ENCODE data around the gene PARP16. TPM values are rescaled to one million over a fixed set of nuclear protein-coding genes. Genes with fewer than 3 reads are reported as not detected.

Gene PARP16
- total RNA-seq, 1 experiment from 2014 or later, result 4.7 TPM

GRCh38 chr15:65307978-65308377, 21.3 kb upstream of the PARP16 start:
- no peak for DNase-seq (ENCODE audit: low spot score)
- no peak for TF ChIP-seq IRF2 (CRISPR knock-in tag; IDR thresholded peaks at IDR 0.05; ENCODE audit: borderline replicate concordance, low read depth)
- TF ChIP-seq E2F1 (CRISPR knock-in tag; IDR thresholded peaks at IDR 0.05), result no peak
- TF ChIP-seq ZNF416 (CRISPR knock-in tag; IDR thresholded peaks at IDR 0.05), result no peak
- TF ChIP-seq MLX (CRISPR knock-in tag; IDR thresholded peaks at IDR 0.05), result no peak
- no peak for TF ChIP-seq ETV6 (CRISPR knock-in tag; IDR thresholded peaks at IDR 0.05)
- TF ChIP-seq E2F5 (CRISPR knock-in tag; IDR thresholded peaks at IDR 0.05), result no peak
- TF ChIP-seq CTCF (IDR thresholded peaks at IDR 0.05), result no peak
- TF ChIP-seq, protein P1, sequence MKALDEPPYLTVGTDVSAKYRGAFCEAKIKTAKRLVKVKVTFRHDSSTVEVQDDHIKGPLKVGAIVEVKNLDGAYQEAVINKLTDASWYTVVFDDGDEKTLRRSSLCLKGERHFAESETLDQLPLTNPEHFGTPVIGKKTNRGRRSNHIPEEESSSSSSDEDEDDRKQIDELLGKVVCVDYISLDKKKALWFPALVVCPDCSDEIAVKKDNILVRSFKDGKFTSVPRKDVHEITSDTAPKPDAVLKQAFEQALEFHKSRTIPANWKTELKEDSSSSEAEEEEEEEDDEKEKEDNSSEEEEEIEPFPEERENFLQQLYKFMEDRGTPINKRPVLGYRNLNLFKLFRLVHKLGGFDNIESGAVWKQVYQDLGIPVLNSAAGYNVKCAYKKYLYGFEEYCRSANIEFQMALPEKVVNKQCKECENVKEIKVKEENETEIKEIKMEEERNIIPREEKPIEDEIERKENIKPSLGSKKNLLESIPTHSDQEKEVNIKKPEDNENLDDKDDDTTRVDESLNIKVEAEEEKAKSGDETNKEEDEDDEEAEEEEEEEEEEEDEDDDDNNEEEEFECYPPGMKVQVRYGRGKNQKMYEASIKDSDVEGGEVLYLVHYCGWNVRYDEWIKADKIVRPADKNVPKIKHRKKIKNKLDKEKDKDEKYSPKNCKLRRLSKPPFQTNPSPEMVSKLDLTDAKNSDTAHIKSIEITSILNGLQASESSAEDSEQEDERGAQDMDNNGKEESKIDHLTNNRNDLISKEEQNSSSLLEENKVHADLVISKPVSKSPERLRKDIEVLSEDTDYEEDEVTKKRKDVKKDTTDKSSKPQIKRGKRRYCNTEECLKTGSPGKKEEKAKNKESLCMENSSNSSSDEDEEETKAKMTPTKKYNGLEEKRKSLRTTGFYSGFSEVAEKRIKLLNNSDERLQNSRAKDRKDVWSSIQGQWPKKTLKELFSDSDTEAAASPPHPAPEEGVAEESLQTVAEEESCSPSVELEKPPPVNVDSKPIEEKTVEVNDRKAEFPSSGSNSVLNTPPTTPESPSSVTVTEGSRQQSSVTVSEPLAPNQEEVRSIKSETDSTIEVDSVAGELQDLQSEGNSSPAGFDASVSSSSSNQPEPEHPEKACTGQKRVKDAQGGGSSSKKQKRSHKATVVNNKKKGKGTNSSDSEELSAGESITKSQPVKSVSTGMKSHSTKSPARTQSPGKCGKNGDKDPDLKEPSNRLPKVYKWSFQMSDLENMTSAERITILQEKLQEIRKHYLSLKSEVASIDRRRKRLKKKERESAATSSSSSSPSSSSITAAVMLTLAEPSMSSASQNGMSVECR (CRISPR knock-in tag; IDR thresholded peaks at IDR 0.05; ENCODE audit: borderline replicate concordance), result no peak
- TF ChIP-seq ZNF396 (CRISPR knock-in tag; IDR thresholded peaks at IDR 0.05; ENCODE audit: borderline replicate concordance), result no peak
- no peak for TF ChIP-seq CBFB (CRISPR knock-in tag; IDR thresholded peaks at IDR 0.05; ENCODE audit: low read depth)
- TF ChIP-seq ATF1 (CRISPR knock-in tag; IDR thresholded peaks at IDR 0.05), result no peak
- TF ChIP-seq, protein P2, sequence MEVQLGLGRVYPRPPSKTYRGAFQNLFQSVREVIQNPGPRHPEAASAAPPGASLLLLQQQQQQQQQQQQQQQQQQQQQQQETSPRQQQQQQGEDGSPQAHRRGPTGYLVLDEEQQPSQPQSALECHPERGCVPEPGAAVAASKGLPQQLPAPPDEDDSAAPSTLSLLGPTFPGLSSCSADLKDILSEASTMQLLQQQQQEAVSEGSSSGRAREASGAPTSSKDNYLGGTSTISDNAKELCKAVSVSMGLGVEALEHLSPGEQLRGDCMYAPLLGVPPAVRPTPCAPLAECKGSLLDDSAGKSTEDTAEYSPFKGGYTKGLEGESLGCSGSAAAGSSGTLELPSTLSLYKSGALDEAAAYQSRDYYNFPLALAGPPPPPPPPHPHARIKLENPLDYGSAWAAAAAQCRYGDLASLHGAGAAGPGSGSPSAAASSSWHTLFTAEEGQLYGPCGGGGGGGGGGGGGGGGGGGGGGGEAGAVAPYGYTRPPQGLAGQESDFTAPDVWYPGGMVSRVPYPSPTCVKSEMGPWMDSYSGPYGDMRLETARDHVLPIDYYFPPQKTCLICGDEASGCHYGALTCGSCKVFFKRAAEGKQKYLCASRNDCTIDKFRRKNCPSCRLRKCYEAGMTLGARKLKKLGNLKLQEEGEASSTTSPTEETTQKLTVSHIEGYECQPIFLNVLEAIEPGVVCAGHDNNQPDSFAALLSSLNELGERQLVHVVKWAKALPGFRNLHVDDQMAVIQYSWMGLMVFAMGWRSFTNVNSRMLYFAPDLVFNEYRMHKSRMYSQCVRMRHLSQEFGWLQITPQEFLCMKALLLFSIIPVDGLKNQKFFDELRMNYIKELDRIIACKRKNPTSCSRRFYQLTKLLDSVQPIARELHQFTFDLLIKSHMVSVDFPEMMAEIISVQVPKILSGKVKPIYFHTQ (CRISPR knock-in tag; IDR thresholded peaks at IDR 0.05), result no peak
- TF ChIP-seq, protein P3, sequence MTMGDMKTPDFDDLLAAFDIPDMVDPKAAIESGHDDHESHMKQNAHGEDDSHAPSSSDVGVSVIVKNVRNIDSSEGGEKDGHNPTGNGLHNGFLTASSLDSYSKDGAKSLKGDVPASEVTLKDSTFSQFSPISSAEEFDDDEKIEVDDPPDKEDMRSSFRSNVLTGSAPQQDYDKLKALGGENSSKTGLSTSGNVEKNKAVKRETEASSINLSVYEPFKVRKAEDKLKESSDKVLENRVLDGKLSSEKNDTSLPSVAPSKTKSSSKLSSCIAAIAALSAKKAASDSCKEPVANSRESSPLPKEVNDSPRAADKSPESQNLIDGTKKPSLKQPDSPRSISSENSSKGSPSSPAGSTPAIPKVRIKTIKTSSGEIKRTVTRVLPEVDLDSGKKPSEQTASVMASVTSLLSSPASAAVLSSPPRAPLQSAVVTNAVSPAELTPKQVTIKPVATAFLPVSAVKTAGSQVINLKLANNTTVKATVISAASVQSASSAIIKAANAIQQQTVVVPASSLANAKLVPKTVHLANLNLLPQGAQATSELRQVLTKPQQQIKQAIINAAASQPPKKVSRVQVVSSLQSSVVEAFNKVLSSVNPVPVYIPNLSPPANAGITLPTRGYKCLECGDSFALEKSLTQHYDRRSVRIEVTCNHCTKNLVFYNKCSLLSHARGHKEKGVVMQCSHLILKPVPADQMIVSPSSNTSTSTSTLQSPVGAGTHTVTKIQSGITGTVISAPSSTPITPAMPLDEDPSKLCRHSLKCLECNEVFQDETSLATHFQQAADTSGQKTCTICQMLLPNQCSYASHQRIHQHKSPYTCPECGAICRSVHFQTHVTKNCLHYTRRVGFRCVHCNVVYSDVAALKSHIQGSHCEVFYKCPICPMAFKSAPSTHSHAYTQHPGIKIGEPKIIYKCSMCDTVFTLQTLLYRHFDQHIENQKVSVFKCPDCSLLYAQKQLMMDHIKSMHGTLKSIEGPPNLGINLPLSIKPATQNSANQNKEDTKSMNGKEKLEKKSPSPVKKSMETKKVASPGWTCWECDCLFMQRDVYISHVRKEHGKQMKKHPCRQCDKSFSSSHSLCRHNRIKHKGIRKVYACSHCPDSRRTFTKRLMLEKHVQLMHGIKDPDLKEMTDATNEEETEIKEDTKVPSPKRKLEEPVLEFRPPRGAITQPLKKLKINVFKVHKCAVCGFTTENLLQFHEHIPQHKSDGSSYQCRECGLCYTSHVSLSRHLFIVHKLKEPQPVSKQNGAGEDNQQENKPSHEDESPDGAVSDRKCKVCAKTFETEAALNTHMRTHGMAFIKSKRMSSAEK (CRISPR knock-in tag; IDR thresholded peaks at IDR 0.05; ENCODE audit: borderline replicate concordance), result no peak
- TF ChIP-seq TEAD1 (CRISPR knock-in tag; IDR thresholded peaks at IDR 0.05), result no peak
- TF ChIP-seq OVOL2 (CRISPR knock-in tag; IDR thresholded peaks at IDR 0.05; ENCODE audit: borderline replicate concordance), result no peak
- Mint-ChIP-seq H3K27ac (no peak overlapping the region), H3K27me3 (ENCODE audit: low read depth) (no peaks in the 10 kb centered on the region), H3K4me3 (no peak overlapping the region), H3K4me1 (peaks cover 31% of the 10 kb centered on the region), H3K36me3 (no peaks in the 10 kb centered on the region), H3K9me3 (no peaks in the 10 kb centered on the region)
- CTCF ChIA-PET, result no interaction called here
- no peak for ATAC-seq
- POLR2A ChIA-PET, result no interaction called here
